NCI-H2029 (cell line): Measurements from ENCODE around the gene ST6GALNAC6.

ENCODE experiments used
- DNase-seq: peaks from one replicate; lab custom pipeline; 2025; lab: John Stamatoyannopoulos, UW

Gene ST6GALNAC6

GRCh38 chr9:127899128-127899943, at the start of gene ST6GALNAC6:
TSS of gene ST6GALNAC6 (minus strand) at chr9:127899603. CDS start at chr9:127897981, 1,622 bp downstream.
- DNase-seq: no peak

- DNase-seq: no peak
These were observed 48.7 kb upstream of the ST6GALNAC6 start for GRCh38 chr9:127947841-127948710.

- DNase-seq: no peak
These were observed 47.3 kb upstream of the ST6GALNAC6 start for GRCh38 chr9:127946728-127947127.

- DNase-seq: no peak
These were observed 46.5 kb upstream of the ST6GALNAC6 start for GRCh38 chr9:127945942-127946341.

GRCh38 chr9:127945338-127945737, 45.9 kb upstream of the ST6GALNAC6 start:
- no peak for DNase-seq

GRCh38 chr9:127944586-127945218, 45.3 kb upstream of the ST6GALNAC6 start:
- no peak for DNase-seq

- DNase-seq: peak; percentile 75
These were observed 44.3 kb upstream of the ST6GALNAC6 start for GRCh38 chr9:127943731-127944144.

GRCh38 chr9:127943011-127943662, 43.7 kb upstream of the ST6GALNAC6 start:
- no peak for DNase-seq

GRCh38 chr9:127942216-127943010, 43.0 kb upstream of the ST6GALNAC6 start:
- DNase-seq: no peak

GRCh38 chr9:127941961-127942215, 42.5 kb upstream of the ST6GALNAC6 start:
- no peak for DNase-seq

GRCh38 chr9:127941062-127941960, 41.9 kb upstream of the ST6GALNAC6 start:
- DNase-seq: no peak

GRCh38 chr9:127940593-127940992, 41.2 kb upstream of the ST6GALNAC6 start:
- no peak for DNase-seq

GRCh38 chr9:127938298-127938690, 38.9 kb upstream of the ST6GALNAC6 start:
- no peak for DNase-seq

GRCh38 chr9:127937388-127938297, 38.2 kb upstream of the ST6GALNAC6 start, which contains the start of gene DPM2:
TSS of gene DPM2 (minus strand) at chr9:127937854. CDS start at chr9:127937820, 34 bp downstream.
- DNase-seq: peak; percentile 88

GRCh38 chr9:127937056-127937387, 37.6 kb upstream of the ST6GALNAC6 start:
- DNase-seq: no peak

- no peak for DNase-seq
These were observed 37.0 kb upstream of the ST6GALNAC6 start for GRCh38 chr9:127936347-127936852.

- DNase-seq: no peak
These were observed 36.4 kb upstream of the ST6GALNAC6 start for GRCh38 chr9:127935765-127936221.

GRCh38 chr9:127934986-127935385, 35.6 kb upstream of the ST6GALNAC6 start:
- DNase-seq: no peak

GRCh38 chr9:127934248-127934647, 34.8 kb upstream of the ST6GALNAC6 start:
- no peak for DNase-seq
